HS-27A (cell line): Measurements from ENCODE around the gene SLC26A1.

Source experiments
- DNase-seq: peaks from one replicate; pipeline ENCODE4 v3.0.0-alpha.2; 2012; ENCODE audit warnings: low read depth, missing footprints

SLC26A1 gene

DNA sequence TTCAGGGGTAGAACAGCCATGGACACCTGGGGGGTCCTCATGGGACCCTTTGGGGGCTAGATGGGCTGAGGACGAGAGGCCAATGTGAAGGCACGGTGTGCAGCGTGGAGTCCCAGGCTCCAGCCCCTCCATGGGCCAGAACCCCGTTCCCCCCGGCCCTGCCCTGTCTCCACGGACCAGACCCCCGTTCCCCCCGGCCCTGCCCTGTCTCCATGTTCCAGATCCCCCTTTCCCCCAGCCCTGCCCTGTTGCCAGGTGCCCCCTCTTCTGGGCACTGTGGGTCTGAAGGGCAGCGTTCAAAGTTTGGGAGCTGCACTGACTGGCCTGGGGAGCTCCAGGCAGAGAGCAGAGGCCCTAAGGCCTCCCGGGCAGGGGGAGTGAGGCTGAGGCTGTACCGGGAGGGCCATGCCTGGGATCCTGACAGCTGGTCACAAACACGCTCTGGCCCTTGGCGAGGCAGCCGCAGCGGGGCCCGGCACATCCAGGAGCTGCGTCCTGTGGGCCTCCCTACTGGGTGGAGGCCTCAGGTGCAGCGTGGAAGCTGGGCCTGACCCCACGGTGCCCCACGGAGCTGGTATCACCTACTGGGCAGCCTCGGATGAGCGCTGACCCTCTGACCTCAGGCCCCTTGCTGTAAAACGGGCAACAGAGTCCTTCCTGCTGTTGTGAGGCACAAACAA, 28.7 kb downstream of the SLC26A1 start:
- DNase-seq = no peak

DNA sequence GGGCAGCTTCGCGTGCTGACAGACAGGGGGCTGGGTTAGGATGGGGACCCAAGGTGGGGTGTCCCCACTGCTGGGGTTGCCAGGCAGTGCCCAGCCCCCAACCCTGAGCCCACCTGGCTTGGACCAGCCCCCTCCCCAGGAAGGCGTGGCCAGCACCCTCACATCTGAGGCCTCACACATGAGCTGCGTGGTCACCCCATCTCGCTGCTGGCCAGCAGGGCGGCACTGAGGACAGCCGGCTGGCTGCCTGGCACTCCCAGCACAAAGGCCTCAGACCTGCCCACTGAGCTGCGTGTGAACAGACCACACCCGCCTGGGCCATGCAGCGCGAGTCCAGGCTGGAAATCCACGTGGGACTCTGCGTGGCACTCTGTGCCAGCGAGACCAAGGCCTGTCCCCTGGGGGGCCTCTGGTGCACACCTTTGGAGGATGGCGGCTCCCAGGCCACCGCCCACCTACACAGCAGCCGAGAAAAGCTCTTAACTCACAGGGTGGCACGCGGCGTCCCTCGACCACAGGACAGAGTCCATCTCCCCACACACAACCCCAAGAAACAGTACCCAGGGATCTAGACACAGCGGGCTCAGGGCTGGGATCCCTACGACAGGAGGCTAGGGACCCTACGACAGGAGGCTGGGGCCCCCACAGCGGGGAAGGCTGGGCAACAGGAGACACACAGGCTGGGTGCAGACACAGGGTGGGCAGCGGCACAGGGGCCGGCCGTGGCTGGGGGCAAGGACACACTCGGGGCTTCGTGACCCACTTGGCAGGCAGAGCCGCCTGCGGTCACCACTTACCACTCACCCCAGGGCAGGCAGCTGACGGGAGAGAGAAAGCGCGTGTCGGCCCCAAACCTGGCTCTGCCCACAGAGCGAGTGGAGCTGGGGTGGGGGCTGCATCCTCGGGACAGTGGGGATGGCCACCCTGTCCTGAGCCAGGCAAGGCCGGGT, 29.7 kb downstream of the SLC26A1 start:
- DNase-seq = no peak

DNA sequence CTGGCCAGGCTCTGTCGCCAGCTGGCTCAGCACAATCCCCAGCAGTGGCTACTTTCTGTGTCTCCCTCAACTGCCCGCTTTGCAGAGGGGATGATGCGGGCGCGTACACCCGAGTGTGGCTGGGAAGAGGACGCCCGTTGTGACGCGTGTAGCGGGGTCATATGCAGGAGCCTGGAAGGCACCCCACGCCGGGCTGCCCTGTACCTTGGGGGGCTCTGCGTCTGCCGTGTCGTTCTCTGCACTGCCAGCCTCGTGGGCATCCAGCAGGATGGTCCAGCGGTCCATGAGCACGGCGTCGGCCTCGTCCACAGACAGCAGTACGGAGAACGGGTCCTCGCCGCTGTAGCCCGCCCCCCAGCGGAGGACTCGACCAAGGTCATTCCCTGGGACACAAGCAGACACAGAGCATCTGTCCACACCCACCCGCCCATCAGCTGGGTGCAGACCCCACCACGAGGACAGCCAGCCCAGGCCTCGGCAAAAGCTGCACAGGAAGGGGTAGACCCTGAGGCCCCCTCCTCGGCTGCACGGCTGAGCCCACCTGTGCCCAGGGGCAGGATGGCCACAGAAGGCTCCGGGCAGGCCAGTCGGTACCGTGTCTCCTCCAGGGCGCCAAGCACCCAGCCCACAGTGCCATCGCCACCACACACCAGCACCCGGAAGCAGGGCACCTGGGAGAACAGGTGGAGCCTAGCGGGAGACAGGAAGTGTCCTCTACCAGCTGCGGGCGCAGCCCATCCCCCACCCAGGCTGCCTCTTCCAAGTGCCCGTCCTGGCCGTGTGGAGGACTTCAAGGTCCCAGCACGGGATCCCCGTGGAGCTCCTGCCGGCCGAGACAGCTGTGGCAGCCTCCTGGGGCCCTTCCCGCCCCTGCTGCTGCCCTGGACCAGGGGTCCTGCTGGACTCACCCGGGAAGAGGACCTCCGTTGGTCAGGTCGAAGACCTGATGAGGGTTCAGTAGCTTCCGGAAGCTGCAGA, 30.7 kb downstream of the SLC26A1 start:
- no peak for DNase-seq

DNA sequence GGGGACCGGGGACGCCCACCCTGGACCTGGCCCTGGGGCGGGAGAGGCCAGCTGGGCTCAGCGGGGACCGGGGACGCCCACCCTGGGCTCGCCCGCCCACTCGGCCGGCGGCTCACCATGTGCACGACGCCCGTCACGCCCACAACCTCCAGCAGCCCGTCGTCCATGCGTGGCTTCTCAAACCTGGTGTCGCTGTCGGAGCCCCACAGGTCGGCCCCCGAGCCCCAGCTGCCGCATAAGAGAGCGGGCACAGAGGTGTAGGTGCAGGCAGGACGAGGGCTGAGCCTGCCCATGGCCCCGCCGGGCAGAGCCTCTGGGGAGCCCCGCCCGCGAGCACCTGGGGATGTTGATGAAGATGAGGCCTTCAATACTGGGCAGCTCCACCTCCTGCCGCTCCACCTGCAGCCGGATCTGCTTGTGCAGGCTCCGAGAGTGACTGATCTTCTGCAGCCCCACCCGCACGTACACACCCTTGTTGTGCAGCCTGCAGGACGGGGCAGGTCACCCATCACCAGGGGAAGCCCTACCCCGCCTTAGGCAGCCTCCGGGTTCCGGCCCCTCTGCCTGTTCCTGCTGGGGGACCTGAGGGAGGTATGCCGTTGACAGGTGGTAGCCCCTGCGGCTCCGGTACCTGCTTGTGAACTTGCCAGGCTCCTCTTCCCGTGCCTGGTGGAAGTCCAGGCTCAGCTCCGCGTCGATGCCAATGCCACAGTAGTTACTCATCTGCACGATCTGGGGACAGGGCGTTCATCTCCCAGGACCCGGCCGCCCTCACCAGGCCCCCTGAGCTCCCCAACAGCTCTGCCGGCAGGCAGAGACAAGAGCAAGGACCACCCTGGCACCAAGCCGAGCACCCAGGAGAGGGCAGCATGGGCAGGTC, 31.6 kb downstream of the SLC26A1 start:
- DNase-seq = no peak

DNA sequence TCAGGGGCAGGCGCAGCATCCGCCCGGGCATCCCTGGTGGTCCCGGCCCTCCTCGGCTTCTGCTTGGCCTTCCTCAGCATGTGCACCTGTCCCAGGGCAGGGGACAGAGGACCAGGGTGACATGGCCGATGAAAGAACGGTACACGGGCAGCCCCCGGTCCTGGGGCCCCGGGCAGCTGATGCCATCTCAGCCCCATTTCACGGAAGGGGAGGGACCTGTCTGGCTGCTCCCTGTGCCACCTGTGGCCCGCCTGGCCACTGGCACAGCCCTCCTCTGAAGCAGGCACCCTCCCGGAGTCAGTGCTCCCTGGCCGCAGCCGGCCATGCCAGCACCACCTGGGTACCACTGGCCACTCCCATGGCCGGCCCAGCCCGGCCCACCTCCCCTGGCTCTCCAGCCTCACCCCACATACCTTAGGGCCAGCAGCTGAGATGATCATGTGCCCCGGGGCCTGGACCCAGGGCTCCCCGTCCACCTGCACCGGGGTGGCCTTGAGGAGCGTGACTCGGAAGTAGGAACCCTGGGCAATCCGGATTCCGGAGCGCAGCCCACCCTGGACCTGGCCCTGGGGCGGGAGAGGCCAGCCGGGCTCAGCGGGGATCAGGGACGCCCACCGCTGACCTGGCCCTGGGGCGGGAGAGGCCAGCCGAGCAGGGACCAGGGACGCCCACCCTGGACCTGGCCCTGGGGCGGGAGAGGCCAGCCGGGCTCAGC, 32.4 kb downstream of the SLC26A1 start:
- no peak for DNase-seq

DNA sequence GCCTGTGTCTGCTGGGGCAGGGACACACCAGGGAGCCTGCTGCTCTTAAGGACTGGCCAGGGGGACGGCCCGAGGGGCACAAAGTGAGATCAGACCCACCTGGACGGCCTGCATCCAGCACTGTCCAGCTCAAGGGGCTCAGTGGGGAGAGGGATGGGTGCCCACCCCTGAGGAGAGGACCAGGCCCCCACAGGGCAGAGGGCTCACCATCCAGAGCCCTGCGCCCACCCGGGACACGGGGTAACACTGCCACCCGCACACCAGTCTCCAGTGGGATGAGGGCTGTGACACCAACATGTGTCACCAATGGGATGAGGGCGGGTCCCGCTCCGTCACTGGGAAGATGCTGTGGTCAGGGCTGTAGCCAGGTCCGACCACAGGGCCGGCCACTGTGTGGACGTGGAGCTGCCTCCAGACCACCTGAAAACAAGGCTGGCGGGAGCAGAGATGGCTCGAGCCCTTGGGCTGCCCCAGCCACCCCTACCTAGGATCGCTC, 33.0 kb downstream of the SLC26A1 start:
- no peak for DNase-seq

DNA sequence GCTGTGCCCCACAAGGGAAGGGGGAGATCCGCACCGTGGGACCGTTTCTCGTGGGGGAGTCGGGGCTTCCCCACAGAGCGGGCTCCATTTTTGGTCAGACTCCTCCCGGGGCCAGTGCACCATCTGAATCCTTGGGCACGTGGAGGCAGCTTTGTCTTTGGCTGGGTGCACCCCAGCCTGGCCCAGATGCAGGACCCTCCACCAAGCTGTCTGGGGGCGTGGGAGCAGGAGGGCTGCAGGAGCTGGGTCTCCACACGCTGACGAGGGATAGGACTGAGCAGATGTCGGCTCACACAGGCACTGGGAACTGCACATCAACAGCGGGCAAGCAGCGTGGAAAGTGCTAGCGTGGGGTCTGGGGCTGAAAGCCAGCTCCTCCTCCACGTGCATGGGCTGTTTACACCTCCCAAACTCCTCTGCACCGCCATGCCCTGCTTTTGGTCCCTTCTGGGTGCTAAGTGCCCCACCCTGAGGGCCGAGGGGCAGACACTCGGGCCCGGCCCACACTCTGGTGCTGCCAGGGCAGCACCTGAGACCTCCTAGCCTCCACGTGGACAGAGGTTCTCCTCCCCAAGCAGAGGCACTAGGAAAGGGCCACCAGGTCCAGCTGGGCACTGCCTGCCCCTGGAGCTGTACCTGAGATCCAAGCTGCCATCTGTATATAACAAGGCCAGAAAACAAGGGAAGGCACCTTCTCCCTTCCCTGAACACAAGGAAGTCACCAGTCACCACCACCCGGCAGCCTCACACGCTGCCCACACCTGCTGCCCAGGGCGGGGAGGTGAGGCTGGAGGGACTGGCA, 33.7 kb downstream of the SLC26A1 start:
- no peak for DNase-seq

DNA sequence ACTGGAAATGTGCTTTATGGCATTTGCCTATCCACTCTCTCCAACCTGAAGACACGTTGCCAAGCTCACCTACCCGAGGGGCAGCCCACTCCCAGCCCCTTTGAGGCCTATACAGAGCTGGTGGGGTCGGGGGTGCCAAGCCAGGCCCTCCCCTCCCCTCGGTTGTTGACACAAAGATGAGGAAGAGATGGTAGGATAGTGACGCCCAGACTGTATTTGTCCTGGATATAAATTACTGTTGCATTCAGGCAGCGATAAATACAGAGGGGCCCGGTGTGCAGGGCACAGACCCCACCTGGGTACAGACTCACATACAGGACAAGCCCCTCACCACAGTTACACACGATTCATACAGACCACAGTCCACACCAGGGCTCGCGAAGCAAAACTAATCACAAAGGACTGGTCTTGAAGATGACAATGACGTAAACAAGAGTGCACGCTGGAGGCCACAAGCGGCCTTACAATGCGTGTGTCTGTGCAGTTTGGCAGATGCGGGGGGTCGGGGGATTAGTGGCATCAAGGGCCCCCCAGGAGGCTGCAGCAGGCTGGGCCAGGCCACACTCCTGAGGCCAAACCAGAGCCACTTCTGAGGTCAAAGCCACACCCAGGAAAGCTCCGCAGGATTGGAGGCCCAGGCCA, 34.4 kb downstream of the SLC26A1 start:
- no peak for DNase-seq

DNA sequence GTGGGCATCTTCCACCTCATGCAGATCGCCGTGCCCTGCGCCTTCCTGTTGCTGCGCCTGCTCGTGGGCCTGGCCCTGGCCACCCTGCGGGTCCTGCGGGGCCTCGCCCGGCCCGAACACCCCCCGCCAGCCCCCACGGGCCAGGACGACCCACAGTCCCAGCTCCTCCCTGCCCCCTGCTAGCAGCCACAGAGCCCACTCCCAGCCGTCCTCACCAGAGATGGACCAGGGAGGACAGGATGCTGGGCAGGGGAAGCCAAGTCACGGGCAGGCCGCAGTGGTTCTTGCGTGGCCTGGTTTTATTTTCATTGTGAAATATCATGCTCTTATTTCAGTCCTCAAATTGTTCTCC, 34.9 kb downstream of the SLC26A1 start:
- no peak for DNase-seq

DNA sequence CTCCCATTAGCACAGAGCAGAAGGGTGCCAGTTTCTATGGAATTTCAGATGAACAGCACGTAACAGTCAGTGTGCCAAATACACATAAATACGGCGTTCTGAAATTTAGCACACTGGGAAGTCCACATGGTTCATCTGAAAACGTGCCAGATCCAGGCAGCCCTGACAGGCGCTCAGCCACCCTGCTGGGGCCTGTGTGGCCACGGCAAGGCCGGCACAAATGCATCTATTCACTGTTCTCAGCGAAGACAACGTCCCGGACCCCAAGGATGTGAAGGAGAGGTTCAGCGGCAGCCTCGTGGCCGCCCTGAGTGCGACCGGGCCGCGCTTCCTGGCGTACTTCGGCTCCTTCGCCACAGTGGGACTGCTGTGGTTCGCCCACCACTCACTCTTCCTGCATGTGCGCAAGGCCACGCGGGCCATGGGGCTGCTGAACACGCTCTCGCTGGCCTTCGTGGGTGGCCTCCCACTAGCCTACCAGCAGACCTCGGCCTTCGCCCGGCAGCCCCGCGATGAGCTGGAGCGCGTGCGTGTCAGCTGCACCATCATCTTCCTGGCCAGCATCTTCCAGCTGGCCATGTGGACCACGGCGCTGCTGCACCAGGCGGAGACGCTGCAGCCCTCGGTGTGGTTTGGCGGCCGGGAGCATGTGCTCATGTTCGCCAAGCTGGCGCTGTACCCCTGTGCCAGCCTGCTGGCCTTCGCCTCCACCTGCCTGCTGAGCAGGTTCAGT, 35.5 kb downstream of the SLC26A1 start:
- no peak for DNase-seq

DNA sequence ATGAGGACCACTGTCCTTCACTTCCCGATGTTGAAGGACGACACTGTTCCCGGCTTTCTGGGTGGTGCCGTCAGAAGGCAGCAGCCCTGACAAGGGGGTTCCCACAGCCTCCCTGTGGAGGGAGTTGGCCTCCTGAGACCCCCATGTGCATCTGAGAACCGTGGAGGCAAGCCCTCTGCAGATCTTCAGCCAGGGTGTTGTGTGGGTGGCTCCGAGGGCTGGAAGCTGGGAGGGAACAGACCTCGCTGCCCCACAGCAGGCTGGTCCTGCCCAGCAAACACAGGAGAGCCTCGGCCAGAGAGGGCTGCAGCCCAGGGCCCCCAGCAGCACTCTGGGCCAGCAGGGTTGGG, 36.0 kb downstream of the SLC26A1 start:
- DNase-seq = no peak

DNA sequence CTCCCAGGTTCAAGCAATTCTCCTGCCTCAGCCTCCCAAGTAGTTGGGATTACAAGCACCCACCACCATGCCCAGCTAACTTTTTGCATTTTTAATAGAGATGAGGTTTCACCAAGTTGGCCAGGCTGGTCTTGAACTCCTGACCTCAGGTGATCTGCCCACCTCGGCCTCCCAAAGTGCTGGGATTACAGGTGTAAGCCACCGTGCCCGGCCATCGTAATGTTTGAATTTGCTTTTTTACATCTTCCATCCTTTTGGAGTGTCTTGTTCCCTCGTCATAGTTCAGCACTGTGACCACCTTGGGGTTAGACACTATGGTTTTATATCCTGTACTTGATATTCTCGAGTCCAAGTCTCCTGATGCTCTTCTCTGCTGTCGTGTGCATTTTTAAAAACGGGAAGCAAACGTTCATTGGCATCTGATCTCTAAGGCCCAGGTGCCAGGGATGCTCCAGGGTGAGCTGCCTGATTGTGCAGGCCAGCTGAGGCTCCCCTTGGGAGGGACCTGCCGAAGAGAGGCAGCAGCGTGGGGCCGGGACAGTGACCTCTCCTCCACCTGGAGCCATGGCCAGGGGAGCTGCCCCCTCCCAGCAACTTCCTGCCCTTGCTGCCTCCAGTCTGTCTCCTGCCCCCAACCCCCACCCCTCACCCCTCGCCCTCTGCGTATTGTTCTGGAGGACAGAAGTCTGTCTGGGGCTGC, 36.5 kb downstream of the SLC26A1 start:
- DNase-seq = no peak

DNA sequence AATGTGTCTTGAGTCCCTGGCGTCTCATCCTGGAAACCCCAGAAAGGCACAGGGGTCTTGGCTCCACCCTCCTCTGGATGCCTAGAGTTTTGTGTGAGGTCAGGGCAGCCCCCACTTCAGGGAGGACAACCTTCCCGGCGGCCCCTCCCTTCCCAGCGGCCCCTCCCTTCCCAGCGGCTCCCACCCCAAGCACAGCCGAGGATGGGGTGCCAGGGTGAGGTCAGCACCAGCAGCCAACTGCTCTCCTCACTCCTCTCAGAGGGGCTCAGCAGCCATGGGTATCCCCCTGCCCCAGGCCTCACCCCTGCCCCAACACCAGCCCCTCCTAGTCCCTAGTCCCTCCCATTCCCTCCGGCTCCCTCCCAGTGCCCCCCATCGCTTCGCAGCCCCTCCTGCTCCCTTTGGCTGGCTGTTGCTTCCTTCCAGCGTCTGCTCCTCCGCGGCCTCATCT, 37.2 kb downstream of the SLC26A1 start:
- DNase-seq = no peak

DNA sequence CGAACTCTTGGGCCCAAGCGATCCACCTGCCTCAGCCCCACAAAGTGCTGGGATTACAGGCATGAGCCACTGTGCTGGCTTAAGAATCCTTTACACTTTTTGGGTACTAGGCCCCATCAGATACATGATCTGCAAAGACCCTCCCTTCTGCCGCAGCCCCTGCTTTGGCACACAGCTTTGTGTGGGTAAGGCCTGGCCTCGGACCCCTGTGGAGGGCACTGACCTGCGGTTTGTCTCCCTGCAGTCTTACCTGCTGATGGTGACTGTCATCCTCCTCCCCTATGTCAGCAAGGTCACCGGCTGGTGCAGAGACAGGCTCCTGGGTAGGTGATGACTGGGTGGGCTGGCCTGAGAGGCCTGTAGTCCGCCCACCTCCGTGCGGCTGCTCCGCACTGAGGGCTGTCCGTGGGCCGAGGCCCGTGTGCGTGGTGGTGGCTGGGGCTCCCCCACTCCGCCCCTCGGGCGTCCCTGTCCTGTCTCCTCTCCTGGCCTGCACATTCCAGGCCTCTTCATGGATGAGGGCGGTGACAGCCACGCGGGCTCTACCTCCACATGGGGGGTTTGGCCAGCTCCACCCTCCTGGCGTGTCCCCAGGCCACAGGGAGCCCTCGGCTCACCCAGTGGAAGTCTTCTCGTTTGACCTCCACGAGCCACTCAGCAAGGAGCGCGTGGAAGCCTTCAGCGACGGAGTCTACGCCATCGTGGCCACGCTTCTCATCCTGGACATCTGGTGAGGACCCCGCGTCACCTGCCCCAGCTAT, 37.9 kb downstream of the SLC26A1 start:
- DNase-seq = no peak

DNA sequence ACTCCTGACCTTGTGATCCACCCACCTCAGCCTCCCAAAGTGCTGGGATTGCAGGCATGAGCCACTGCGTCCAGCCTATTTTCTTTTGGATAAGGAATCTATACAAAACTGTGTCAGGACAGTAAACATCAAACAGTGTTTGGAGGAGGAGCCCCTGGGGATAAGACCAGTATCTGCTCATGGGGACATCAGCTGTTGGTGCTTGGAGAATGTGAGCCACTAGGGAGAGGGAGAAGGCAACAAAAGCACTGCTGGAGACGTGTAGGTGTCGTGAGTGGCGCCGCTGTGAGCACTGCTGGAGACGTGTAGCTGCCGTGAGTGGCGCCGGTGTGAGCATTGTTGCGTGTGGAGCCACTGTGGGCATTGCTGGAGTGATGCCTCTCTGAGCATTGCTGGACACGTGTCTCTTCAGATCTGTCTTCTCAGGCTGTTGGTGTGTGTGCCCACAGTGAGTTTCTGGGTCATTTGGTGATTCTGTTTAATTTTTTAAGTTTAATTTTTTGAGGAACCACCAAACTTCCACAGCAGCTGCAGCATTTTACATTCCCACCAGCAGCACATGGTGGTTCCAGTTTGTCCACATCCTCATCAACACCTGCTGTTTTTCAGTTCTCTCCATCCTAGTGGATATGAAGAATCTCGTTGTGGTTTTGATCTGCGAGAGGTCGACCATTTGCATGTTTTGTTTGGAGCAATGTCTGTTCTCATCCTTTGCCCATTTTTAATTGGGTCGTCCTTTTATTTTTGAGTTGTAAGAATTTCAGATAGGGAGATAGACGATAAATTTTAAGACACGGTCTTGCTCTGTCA, 38.8 kb downstream of the SLC26A1 start:
- DNase-seq = no peak

DNA sequence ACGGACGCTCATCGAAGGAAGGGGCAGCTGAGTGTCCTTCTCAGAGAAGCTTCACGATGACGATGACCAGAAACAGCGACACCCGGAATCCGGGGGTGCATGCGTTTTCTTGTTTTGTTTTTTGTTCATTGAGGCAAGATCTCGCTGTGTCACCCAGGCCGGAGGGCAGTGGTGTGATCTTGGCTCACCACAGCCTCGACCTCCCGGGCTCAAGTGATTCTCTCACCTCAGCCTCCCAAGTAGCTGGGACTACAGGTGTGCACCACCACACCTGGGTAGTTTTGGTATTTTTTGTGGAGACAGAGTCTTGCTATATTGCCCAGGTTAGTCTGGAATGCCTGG, 39.7 kb downstream of the SLC26A1 start:
- DNase-seq = no peak
